CD14-positive monocyte (primary cell): ENCODE data around the gene PLEKHM2. TPM values are rescaled to one million over a fixed set of nuclear protein-coding genes. Genes with fewer than 3 reads are reported as not detected.

Experiments used
- DNase-seq, 3 donors: peaks; one replicate each; pipeline ENCODE4 v3.0.0-alpha.2; 2011 to 2022
- H2AFZ ChIP-seq: 2 replicates; pipeline ENCODE4 v1.6.0; 2012; ENCODE audit warnings: mild to moderate bottlenecking, low read depth, low read length, inconsistent platforms; ENCODE audit not compliant: insufficient read depth, poor library complexity, severe bottlenecking
- H3K27ac ChIP-seq, 2 donors: 1 replicate in 1 of 2; 2 replicates in 1 of 2; pipeline ENCODE4 v1.5.1; 2012 to 2013; ENCODE audit warnings: low read length in 2 of 2, control low read depth in 1 of 2, inconsistent platforms in 1 of 2, low read depth in 1 of 2, mild to moderate bottlenecking in 1 of 2
- H3K27me3 ChIP-seq, 2 donors: one replicate each; pipeline versions ENCODE4 v1.6.0 to v1.6.1; 2011 to 2013; ENCODE audit warnings: low read length in 2 of 2; ENCODE audit not compliant: control insufficient read depth in 2 of 2, insufficient read depth in 2 of 2
- H3K36me3 ChIP-seq, 2 donors: replicated peaks in 1 of 2; 1 replicate in 1 of 2; 2 replicates in 1 of 2; pipeline versions ENCODE4 v1.5.1 to v1.6.1; 2012 to 2013; ENCODE audit warnings: low read length in 2 of 2, control low read depth in 1 of 2, inconsistent platforms in 1 of 2, mild to moderate bottlenecking in 1 of 2; ENCODE audit not compliant: insufficient read depth in 2 of 2, control insufficient read depth in 1 of 2
- H3K4me1 ChIP-seq, 2 donors: 1 replicate in 1 of 2; 2 replicates in 1 of 2; pipeline versions ENCODE4 v1.5.1 to v1.6.1; 2012 to 2013; ENCODE audit warnings: low read length in 2 of 2, control low read depth in 1 of 2, inconsistent platforms in 1 of 2, mild to moderate bottlenecking in 1 of 2, moderate library complexity in 1 of 2; ENCODE audit not compliant: insufficient read depth in 2 of 2, control insufficient read depth in 1 of 2
- H3K4me2 ChIP-seq: replicated peaks from 2 replicates; pipeline ENCODE3; 2012; ENCODE audit warnings: low read length, moderate library complexity, mild to moderate bottlenecking; ENCODE audit not compliant: poor library complexity, severe bottlenecking; ENCODE audit errors: extremely low read depth
- H3K4me3 ChIP-seq, 3 experiments: fragments of 200-600 bp in 1 of 3; sonication (generic) in 1 of 3; replicated peaks in 1 of 3; 1 replicate in 2 of 3; 2 replicates in 1 of 3; pipeline ENCODE4 v1.5.1; 2011 to 2013; ENCODE audit warnings: low read length in 3 of 3, mild to moderate bottlenecking in 3 of 3, control low read depth in 2 of 3, low read depth in 2 of 3, inconsistent platforms in 1 of 3, moderate library complexity in 1 of 3
- H3K79me2 ChIP-seq: 2 replicates; pipeline ENCODE4 v1.6.0; 2012; ENCODE audit warnings: mild to moderate bottlenecking, control low read depth, inconsistent platforms, low read length, moderate library complexity; ENCODE audit not compliant: insufficient read depth
- H3K9ac ChIP-seq: 2 replicates; pipeline ENCODE4 v1.6.0; 2017; ENCODE audit warnings: low read length, mild to moderate bottlenecking; ENCODE audit not compliant: insufficient read depth, poor library complexity, severe bottlenecking
- H3K9me3 ChIP-seq, 2 donors: replicated peaks in 1 of 2; 1 replicate in 1 of 2; 2 replicates in 1 of 2; pipeline versions ENCODE4 v1.5.1 to v1.6.1; 2012 to 2013; ENCODE audit warnings: low read length in 2 of 2, control low read depth in 1 of 2; ENCODE audit not compliant: control insufficient read depth in 1 of 2, insufficient read depth in 1 of 2
- H4K20me1 ChIP-seq: 2 replicates; pipeline ENCODE4 v1.6.0; 2012; ENCODE audit warnings: mild to moderate bottlenecking, low read length, control low read depth, moderate library complexity; ENCODE audit not compliant: insufficient read depth
- H3K27ac Mint-ChIP-seq, 7 donors: one replicate each; pipeline ENCODE4 v1.8.0; 2020; ENCODE audit warnings: mild to moderate bottlenecking in 7 of 7, mixed read lengths in 7 of 7, moderate library complexity in 6 of 7, inconsistent platforms in 2 of 7
- H3K27me3 Mint-ChIP-seq, 3 donors: one replicate each; pipeline ENCODE4 v1.8.0; 2021 to 2022; ENCODE audit warnings: low read depth in 3 of 3, mild to moderate bottlenecking in 3 of 3, mixed read lengths in 3 of 3, moderate library complexity in 3 of 3, inconsistent platforms in 1 of 3
- H3K36me3 Mint-ChIP-seq, 2 donors: one replicate each; pipeline ENCODE4 v1.8.0; 2020; ENCODE audit warnings: mixed read lengths in 2 of 2, inconsistent platforms in 1 of 2, mild to moderate bottlenecking in 1 of 2
- H3K4me1 Mint-ChIP-seq: one replicate; pipeline ENCODE4 v1.8.0; 2020; ENCODE audit warnings: mild to moderate bottlenecking, mixed read lengths
- H3K4me3 Mint-ChIP-seq, 2 donors: one replicate each; pipeline ENCODE4 v1.8.0; 2020; ENCODE audit warnings: mild to moderate bottlenecking in 2 of 2, mixed read lengths in 2 of 2, moderate library complexity in 1 of 2
- H3K9me3 Mint-ChIP-seq, 7 donors: one replicate each; pipeline ENCODE4 v1.8.0; 2020 to 2022; ENCODE audit warnings: mixed read lengths in 7 of 7, mild to moderate bottlenecking in 6 of 7, moderate library complexity in 6 of 7, inconsistent platforms in 2 of 7
- WGBS: methylation state at CpG from one replicate; pipeline ENCODE4 v1.1.5; 2013; ENCODE audit warnings: missing lambda C conversion rate; ENCODE audit not compliant: insufficient coverage; 5-methylcytosine and 5-hydroxymethylcytosine counted together
- intact Hi-C, 2 donors: fragments of 100-400 bp; cut with micrococcal nuclease; formaldehyde crosslinking; loops; one replicate each; pipeline versions ENCODE4 v1.15.0 to v1.15.1; 2023
- polyA plus RNA-seq, 3 donors: library from polyadenylated mRNA; depleted of rRNA in 1 of 3; unstranded in 2 of 3; stranded (reverse) in 1 of 3; fragments of 300-500 nt in 2 of 3; fragments of >200 nt in 1 of 3; fragmentation: Illumina TruSeq in 2 of 3; gene quantifications; 1 replicate in 2 of 3; 2 replicates in 1 of 3; pipeline ENCODE4 v1.2.3, GENCODE V29; 2012 to 2021
- TF ChIP-seq, protein P1 (sequence below): fragments of 200-600 bp; IDR thresholded peaks from one replicate; pipeline ENCODE4 v1.8.0; 2022; ENCODE audit warnings: antibody characterized with exemption, mild to moderate bottlenecking

The PLEKHM2 gene
- polyA plus RNA-seq, 3 donors, result 4.0 to 79.3 (median 5.8) TPM

GRCh38 chr1:15730936-15731335 lies 46.8 kb downstream of the PLEKHM2 start:
- peak overlapping the region in 1 of 7 donors; percentile 30 for H3K27ac Mint-ChIP-seq
- H3K4me1 Mint-ChIP-seq, result no peaks in the 10 kb centered on the region
- no peaks in the 10 kb centered on the region for H3K79me2 ChIP-seq
- WGBS, result over 99% methylated on average over 15 of the region's 16 CpGs
- no peak for DNase-seq
- TF ChIP-seq, protein P1, sequence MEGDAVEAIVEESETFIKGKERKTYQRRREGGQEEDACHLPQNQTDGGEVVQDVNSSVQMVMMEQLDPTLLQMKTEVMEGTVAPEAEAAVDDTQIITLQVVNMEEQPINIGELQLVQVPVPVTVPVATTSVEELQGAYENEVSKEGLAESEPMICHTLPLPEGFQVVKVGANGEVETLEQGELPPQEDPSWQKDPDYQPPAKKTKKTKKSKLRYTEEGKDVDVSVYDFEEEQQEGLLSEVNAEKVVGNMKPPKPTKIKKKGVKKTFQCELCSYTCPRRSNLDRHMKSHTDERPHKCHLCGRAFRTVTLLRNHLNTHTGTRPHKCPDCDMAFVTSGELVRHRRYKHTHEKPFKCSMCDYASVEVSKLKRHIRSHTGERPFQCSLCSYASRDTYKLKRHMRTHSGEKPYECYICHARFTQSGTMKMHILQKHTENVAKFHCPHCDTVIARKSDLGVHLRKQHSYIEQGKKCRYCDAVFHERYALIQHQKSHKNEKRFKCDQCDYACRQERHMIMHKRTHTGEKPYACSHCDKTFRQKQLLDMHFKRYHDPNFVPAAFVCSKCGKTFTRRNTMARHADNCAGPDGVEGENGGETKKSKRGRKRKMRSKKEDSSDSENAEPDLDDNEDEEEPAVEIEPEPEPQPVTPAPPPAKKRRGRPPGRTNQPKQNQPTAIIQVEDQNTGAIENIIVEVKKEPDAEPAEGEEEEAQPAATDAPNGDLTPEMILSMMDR, result no peak
- peaks cover 0 to 3% (median 2%) of the 10 kb centered on the region in 3 donors for H3K27me3 Mint-ChIP-seq
- H3K36me3 Mint-ChIP-seq, result peaks cover 73 to 90% of the 10 kb centered on the region in 2 donors
- no peak overlapping the region for H3K27ac ChIP-seq
- no peak overlapping the region for H3K4me3 Mint-ChIP-seq
- no peak overlapping the region for H2AFZ ChIP-seq
- H3K9me3 Mint-ChIP-seq, result no peaks in the 10 kb centered on the region
- H3K9me3 ChIP-seq, result no peaks in the 10 kb centered on the region
- H3K4me3 ChIP-seq, result no peak overlapping the region
- intact Hi-C loops, result no loop called here
- no peak overlapping the region for H3K4me2 ChIP-seq
- no peaks in the 10 kb centered on the region for H3K4me1 ChIP-seq
- H3K27me3 ChIP-seq, result no peaks in the 10 kb centered on the region
- H3K9ac ChIP-seq, result no peak overlapping the region
- H4K20me1 ChIP-seq, result peaks cover 17% of the 10 kb centered on the region
- peaks cover 88 to 94% of the 10 kb centered on the region in 2 donors for H3K36me3 ChIP-seq

- Mint-ChIP-seq H3K27me3 (peaks cover 0 to 3% (median 0%) of the 10 kb centered on the region in 3 donors), H3K4me3 (no peak overlapping the region), H3K9me3 (no peaks in the 10 kb centered on the region), H3K4me1 (no peaks in the 10 kb centered on the region), H3K27ac (peak overlapping the region in 2 of 7 donors; percentile 18 to 36), H3K36me3 (peaks cover 64 to 79% of the 10 kb centered on the region in 2 donors)
- Histone ChIP-seq H3K79me2 (no peaks in the 10 kb centered on the region), H3K4me2 (no peak overlapping the region), H3K4me3 (no peak overlapping the region), H3K27me3 (no peaks in the 10 kb centered on the region), H3K36me3 (peaks cover 78 to 83% of the 10 kb centered on the region in 2 donors), H3K4me1 (no peaks in the 10 kb centered on the region), H3K9me3 (no peaks in the 10 kb centered on the region), H4K20me1 (peaks cover 17% of the 10 kb centered on the region), H2AFZ (no peak overlapping the region), H3K9ac (no peak overlapping the region), H3K27ac (no peak overlapping the region)
- no peak for DNase-seq
- 98% methylated on average over 30 of the region's 39 CpGs for WGBS
- TF ChIP-seq, protein P1, result no peak
- intact Hi-C loops, result no loop called here
These were observed 47.9 kb downstream of the PLEKHM2 start for GRCh38 chr1:15731735-15732685.
